ENCODE measurements around the gene LIN52. TPM values are rescaled to one million over a fixed set of nuclear protein-coding genes. Genes with fewer than 3 reads are reported as not detected.
"Not testable (repeated sequence)": the region's sequence is repeated elsewhere in the genome, so short reads cannot be mapped to it uniquely, and the experiment has no call there.

LIN52 gene
- total RNA-seq, 2 donors from 2014 or later = 5.0 to 6.3 TPM

- intact Hi-C loops (cut with DNase I, micrococcal nuclease) = no loop called here
- DNase-seq = no peak
- no peak for ATAC-seq
Measured at GRCh38 chr14:74089251-74090020, 4.7 kb downstream of the LIN52 start.

GRCh38 chr14:74105381-74105780 lies 20.6 kb downstream of the LIN52 start:
- DNase-seq (no peak), ATAC-seq (no peak)
- intact Hi-C loops (cut with DNase I, micrococcal nuclease) = no loop called here

DNA sequence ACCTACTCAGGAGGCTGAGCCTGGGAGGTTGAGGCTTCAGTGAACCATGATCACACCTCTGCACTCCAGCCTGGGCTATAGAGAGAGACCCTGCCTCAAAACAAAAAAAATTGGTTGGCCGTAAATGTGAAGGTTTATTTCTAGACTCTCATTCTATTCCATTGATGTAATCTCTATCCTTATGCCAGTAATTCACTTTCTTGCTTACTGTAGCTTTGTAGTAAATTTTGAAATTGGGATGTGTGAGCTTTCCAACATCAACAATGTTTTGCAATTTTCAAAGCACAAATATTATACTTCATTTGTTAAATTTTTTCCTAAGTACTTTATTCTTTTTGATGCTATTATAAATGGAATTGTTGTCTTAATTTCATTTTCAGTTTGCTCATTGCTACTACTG lies 24.6 kb downstream of the LIN52 start:
- intact Hi-C loops (cut with DNase I, micrococcal nuclease) = no loop called here
- DNase-seq (no peak), ATAC-seq (no peak)

GRCh38 chr14:74111395-74112216 lies 26.9 kb downstream of the LIN52 start:
- ATAC-seq = peak; percentile 78

DNA sequence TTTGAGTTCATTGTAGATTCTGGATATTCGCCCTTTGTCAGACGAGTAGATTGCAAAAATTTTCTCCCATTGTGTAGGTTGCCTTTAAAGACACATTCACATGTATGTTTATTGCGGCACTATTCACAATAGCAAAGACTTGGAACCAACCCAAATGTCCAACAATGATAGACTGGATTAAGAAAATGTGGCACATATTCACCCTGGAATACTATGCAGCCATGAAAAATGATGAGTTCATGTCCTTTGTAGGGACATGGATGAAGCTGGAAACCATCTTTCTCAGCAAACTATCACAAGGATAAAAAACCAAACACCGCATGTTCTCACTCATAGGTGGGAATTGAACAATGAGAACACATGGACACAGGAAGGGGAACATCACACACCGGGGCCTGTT lies 40.7 kb downstream of the LIN52 start:
- ATAC-seq; intact Hi-C loops (cut with DNase I, micrococcal nuclease); DNase-seq: not testable (repeated sequence)

More at GRCh38 chr14:74111395-74112216, 26.9 kb downstream of the LIN52 start:
- intact Hi-C loops (cut with DNase I, micrococcal nuclease) = loop anchor here (5.0 to 10.0 kb wide), 2 partner anchors 141 to 143 kb away; no protein-coding TSS in a partner anchor
- DNase-seq = not testable (repeated sequence)

- intact Hi-C loops (cut with DNase I, micrococcal nuclease) = no loop called here
- DNase-seq (no peak), ATAC-seq (no peak)
Measured at GRCh38 chr14:74126315-74127013, 41.7 kb downstream of the LIN52 start.

GRCh38 chr14:74127634-74128033 lies 42.9 kb downstream of the LIN52 start:
- ATAC-seq = no peak
- intact Hi-C loops (cut with DNase I, micrococcal nuclease) = no loop called here
- DNase-seq = no peak

DNA sequence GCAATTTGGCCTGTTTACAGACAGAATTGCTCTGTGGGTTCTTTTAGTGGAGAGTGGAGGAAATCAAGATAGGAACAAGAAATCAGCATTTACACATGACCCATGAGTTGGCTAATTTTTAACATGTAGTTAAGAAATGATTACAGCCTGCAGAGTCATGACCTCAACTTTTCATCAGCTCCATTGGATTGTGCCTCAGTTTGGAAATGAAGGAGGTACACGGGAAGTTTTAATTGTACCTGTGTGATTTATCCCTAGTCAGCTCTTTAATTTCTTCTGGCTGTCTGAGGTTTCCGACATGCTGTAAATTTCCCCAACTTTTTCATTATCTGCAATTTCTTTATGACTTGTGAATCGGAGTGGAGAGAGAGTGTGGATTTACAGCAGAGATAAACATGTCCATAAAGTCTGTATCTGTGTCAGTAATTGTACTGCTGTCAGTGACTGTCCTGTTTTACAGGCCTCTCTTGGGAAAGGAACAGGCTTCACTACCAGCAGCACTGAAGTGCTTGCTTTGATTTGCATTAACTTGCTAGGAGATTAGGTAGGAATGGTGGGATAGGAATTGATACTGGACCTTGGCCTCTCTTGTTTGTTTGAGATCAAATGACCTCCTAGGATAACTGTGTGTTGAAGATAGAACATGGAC lies 49.2 kb downstream of the LIN52 start:
- peak; percentile 94 for ATAC-seq
- intact Hi-C loops (cut with DNase I, micrococcal nuclease) = no loop called here
- DNase-seq = no peak

- DNase-seq (no peak), ATAC-seq (no peak)
- intact Hi-C loops (cut with DNase I, micrococcal nuclease) = no loop called here
Measured at GRCh38 chr14:74134484-74134883, 49.7 kb downstream of the LIN52 start.

- no peak for DNase-seq
- no peak for ATAC-seq
- intact Hi-C loops (cut with DNase I, micrococcal nuclease) = no loop called here
Measured at GRCh38 chr14:74135426-74135825, 50.7 kb downstream of the LIN52 start.

DNA sequence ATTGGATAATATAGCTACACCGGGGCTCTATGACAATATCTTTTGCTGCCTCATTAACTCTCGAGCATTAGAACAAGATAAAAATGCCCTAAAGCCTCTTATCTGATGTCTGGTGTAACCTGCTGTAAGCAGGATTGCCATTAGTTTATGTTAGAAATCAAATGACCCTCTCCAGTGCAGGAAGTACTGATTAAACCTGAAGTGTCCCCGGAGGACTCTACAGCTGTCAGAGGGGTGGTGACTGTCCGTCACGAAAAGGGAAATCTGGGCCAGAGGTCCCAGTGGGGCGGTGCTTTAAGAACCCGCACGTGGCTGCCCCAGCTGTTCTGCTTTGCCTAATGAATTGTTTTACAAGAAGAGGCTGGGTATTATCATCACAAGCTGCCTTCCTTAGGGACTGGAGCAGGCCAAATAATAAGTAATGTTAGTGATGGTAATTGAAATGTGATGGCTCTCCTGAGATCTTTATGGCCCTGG lies 55.7 kb downstream of the LIN52 start:
- peak; percentile 71 to 72 for DNase-seq
- peak; percentile 89 for ATAC-seq
- intact Hi-C loops (cut with DNase I, micrococcal nuclease) = no loop called here

GRCh38 chr14:74141703-74142102 lies 56.9 kb downstream of the LIN52 start:
- intact Hi-C loops (cut with DNase I, micrococcal nuclease) = no loop called here
- DNase-seq (no peak), ATAC-seq (peak; percentile 70)

GRCh38 chr14:74142523-74142922 lies 57.8 kb downstream of the LIN52 start:
- peak; percentile 75 for ATAC-seq
- no peak for DNase-seq

DNA sequence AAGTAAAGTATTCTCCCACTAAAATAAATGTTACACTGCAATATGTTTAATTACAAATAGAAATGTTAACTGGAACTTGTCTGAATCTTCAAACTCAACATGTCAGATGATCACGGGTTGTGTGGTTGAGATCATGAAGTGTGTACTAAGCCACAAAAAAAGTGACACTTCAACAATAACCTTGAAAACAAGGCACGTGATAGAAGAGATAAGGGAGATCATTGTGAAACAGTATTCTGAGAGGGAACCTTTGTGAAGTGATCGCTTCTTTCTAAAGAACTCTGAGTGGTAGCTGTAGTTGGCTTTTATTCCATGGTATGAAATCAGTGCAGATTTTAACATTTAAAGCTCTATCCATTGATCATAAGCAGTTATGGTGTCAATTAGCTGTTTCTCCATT lies 60.0 kb downstream of the LIN52 start:
- intact Hi-C loops (cut with DNase I, micrococcal nuclease) = no loop called here
- ATAC-seq (no peak), DNase-seq (no peak)

More at GRCh38 chr14:74142523-74142922, 57.8 kb downstream of the LIN52 start:
- intact Hi-C loops (cut with DNase I, micrococcal nuclease) = no loop called here

- intact Hi-C loops (cut with DNase I, micrococcal nuclease) = no loop called here
- DNase-seq (no peak), ATAC-seq (no peak)
Measured at GRCh38 chr14:74147571-74147970, 62.8 kb downstream of the LIN52 start.

DNA sequence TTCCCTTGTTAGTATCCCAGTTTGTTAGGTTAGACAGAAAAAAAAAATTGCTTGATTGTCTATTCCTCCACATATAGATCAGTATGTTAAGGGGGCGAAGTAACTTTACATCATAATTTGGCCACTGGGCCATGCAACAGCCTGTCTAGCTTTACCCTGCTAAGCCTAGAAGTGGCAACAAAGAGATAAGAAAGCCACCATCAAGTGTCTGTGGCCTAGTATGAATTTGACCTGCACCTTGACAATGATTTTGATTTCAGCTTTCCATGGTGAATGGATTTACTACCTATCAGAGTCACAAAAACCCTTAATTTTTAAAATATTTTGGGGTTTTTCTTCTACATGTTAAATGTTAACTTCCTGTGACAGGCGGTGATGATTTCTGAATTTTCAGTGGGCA lies 63.9 kb downstream of the LIN52 start:
- ATAC-seq (no peak), DNase-seq (no peak)
- intact Hi-C loops (cut with DNase I, micrococcal nuclease) = no loop called here

DNA sequence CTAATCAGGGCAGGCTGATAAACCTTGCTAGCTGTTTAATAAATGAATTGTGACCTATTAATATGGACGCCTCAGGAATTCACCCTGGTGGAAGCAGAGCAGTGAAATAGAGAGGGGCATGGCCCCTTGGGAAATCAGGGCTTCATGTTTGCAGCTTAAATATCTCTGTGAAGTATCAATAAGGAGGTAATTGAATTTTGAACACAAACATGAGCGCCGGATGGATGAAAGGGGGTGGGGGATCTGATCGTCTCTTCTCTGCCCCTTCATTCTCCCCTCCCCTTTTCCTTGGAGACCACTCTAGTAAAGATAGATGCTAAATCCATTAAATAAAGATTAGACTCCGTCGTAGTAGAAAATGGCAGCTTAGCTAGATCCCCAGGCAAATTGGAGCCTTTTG lies 70.5 kb downstream of the LIN52 start:
- ATAC-seq = no peak
- intact Hi-C loops (cut with DNase I, micrococcal nuclease) = no loop called here
- no peak for DNase-seq

- no peak for DNase-seq
- no peak for ATAC-seq
- intact Hi-C loops (cut with DNase I, micrococcal nuclease) = no loop called here
Measured at GRCh38 chr14:74155749-74156148, 71.0 kb downstream of the LIN52 start.

DNA sequence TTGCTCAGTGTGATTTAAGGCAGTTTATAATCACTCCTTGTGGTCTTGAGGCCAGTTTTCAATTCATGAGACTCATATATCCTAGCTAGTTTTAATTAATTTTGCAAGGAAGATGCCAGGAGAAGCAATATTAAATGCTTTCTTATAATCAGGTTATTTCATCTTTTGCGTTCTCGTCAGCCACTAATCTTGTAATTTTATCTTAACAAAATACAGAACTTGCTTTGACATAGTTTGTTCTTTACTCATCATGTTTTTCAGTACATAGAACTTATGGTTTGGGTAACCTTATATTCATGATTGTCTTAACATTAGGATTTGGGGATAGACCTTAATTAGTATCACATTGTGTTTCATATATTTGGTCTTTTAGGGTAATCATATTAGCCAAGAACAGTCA lies 76.0 kb downstream of the LIN52 start:
- no peak for ATAC-seq
- intact Hi-C loops (cut with DNase I, micrococcal nuclease) = no loop called here
- no peak for DNase-seq
